Mesendoderm (in vitro differentiated cells): ENCODE data around the gene OVOL1.

Experiments
- DNase-seq: peaks from one replicate; pipeline ENCODE4 v3.0.0; 2013
- H2AK5ac ChIP-seq: 2 replicates; pipeline ENCODE4 v1.6.1; 2013; ENCODE audit warnings: low read length, inconsistent platforms
- H2BK120ac ChIP-seq: 2 replicates; pipeline ENCODE4 v1.6.1; 2013; ENCODE audit warnings: low read depth, mild to moderate bottlenecking, low read length, moderate library complexity, mixed read lengths
- H2BK15ac ChIP-seq: replicated peaks from 2 replicates; pipeline ENCODE4 v1.6.1; 2013; ENCODE audit warnings: low read depth, mild to moderate bottlenecking, moderate library complexity
- H2BK5ac ChIP-seq: 2 replicates; pipeline ENCODE4 v1.6.1; 2013; ENCODE audit warnings: low read length, inconsistent platforms
- H3K18ac ChIP-seq: 2 replicates; pipeline ENCODE4 v1.6.1; 2013; ENCODE audit warnings: mild to moderate bottlenecking, low read length, mixed read lengths
- H3K23ac ChIP-seq: one replicate; pipeline ENCODE4 v1.6.1; 2013; ENCODE audit warnings: low read length
- H3K27ac ChIP-seq: 2 replicates; pipeline ENCODE4 v1.5.1; 2013; ENCODE audit warnings: low read depth, mild to moderate bottlenecking, inconsistent platforms, low read length, moderate library complexity
- H3K27me3 ChIP-seq: 2 replicates; pipeline ENCODE4 v1.6.1; 2013; ENCODE audit warnings: low read length, control low read depth, mild to moderate bottlenecking, inconsistent platforms; ENCODE audit not compliant: insufficient read depth, poor library complexity
- H3K36me3 ChIP-seq: 2 replicates; pipeline ENCODE4 v1.6.1; 2013; ENCODE audit warnings: low read length, inconsistent platforms; ENCODE audit not compliant: control insufficient read depth, insufficient read depth
- H3K4ac ChIP-seq: one replicate; pipeline ENCODE4 v1.6.1; 2013; ENCODE audit warnings: low read depth, mild to moderate bottlenecking, low read length, moderate library complexity
- H3K4me1 ChIP-seq: 2 replicates; pipeline ENCODE4 v1.6.1; 2013; ENCODE audit warnings: low read depth, low read length, inconsistent platforms; ENCODE audit not compliant: control insufficient read depth
- H3K4me2 ChIP-seq: 2 replicates; pipeline ENCODE4 v1.6.1; 2013; ENCODE audit warnings: low read length
- H3K4me3 ChIP-seq: 2 replicates; pipeline ENCODE4 v1.5.1; 2013; ENCODE audit warnings: mild to moderate bottlenecking, low read length
- H3K56ac ChIP-seq: one replicate; pipeline ENCODE4 v1.6.1; 2013; ENCODE audit warnings: low read length
- H3K79me1 ChIP-seq: 2 replicates; pipeline ENCODE4 v1.6.1; 2013; ENCODE audit warnings: low read length, inconsistent platforms
- H3K79me2 ChIP-seq: 2 replicates; pipeline ENCODE4 v1.6.1; 2013; ENCODE audit warnings: mild to moderate bottlenecking, low read length; ENCODE audit not compliant: control insufficient read depth, insufficient read depth
- H3K9ac ChIP-seq: 2 replicates; pipeline ENCODE4 v1.6.1; 2013; ENCODE audit warnings: low read length, inconsistent platforms
- H4K5ac ChIP-seq: one replicate; pipeline ENCODE4 v1.6.1; 2013; ENCODE audit warnings: low read length
- H4K8ac ChIP-seq: one replicate; pipeline ENCODE4 v1.6.1; 2013; ENCODE audit warnings: low read depth, mild to moderate bottlenecking, control low read depth, low read length, moderate library complexity
- WGBS: extraction: QIAGEN DNeasy Blood & Tissue Kit; methylation state at CpG from one replicate; pipeline ENCODE4 v1.1.7; 2013; ENCODE audit warnings: low lambda C conversion rate, missing lambda C conversion rate; ENCODE audit not compliant: insufficient coverage; ENCODE audit errors: extremely low coverage; 5-methylcytosine and 5-hydroxymethylcytosine counted together

The OVOL1 gene

DNA sequence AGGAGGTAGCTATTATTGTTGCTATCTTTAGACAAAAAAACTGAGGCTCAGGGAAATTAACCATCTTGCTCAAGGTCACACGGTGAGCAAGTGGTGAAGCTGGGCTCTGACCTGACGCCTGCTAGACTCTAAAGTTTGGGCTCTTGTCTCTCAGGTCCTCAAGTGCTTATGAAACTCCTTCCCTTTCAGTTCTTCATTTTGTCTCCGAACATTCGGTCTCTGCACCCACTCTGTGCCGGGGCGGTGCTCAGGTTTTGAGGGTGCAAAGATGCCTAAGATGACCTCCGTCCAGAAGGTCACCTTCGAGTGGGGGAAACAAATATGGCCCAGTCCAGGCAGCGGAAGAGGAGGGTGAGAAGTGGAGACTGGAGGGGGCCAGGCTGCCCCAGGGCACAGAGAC is 16.0 kb downstream of the OVOL1 start:
- Histone ChIP-seq H2AK5ac (no peak overlapping the region), H4K8ac (no peak overlapping the region), H3K27ac (no peak overlapping the region), H3K27me3 (no peaks in the 10 kb centered on the region), H3K18ac (no peak overlapping the region), H3K9ac (no peak overlapping the region), H3K79me2 (no peaks in the 10 kb centered on the region), H2BK120ac (no peak overlapping the region), H3K4me1 (no peaks in the 10 kb centered on the region), H2BK5ac (no peak overlapping the region), H3K79me1 (no peaks in the 10 kb centered on the region), H2BK15ac (no peak overlapping the region), H3K36me3 (no peaks in the 10 kb centered on the region), H3K4ac (no peak overlapping the region), H3K4me2 (no peak overlapping the region), H3K23ac (no peak overlapping the region), H3K4me3 (no peak overlapping the region), H3K56ac (no peak overlapping the region), H4K5ac (no peak overlapping the region)
- no CpG with 5 or more reads among the region's 9 CpGs for WGBS
- DNase-seq: no peak

DNA sequence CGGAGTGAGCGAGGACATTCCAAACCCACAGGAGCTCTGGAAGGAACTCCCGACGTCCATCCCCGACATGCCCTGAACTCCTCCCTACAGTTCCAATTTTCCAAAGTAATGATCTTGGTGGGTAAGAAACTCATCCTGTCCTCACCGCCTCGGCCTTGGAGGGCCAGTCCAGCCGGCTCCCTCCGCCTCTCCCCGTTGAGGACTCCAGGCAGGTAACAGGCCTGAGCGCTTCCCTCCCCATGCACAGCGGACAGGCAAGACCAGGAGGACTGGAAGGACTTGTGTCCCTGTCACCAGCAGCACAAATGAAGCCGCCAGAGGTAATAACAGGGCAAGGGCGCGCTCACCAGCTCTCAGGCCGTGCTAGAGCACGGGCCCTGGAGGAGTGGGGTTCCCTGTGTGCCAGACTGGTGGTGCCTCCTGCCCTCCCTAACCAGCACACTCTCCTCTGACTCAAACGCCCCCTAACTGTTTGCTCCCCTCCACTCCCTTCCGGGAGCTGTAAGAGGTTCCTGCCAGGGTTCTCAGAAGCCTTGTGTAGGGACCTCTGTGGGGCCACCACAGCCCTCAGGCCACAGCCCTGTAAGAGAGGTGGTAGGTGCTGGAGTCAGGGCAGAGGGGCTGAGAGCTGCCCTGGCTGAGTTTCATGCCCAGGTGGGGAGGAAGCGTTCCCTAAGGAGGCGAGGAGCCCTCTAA is 17.1 kb downstream of the OVOL1 start:
- no peak overlapping the region for H4K5ac ChIP-seq
- no peak overlapping the region for H3K18ac ChIP-seq
- no peak overlapping the region for H2BK15ac ChIP-seq
- H3K4me2 ChIP-seq: no peak overlapping the region
- no peak overlapping the region for H2BK5ac ChIP-seq
- no peak overlapping the region for H4K8ac ChIP-seq
- no peaks in the 10 kb centered on the region for H3K79me1 ChIP-seq
- no peaks in the 10 kb centered on the region for H3K27me3 ChIP-seq
- H3K56ac ChIP-seq: no peak overlapping the region
- WGBS: no CpG with 5 or more reads among the region's 21 CpGs
- H3K79me2 ChIP-seq: no peaks in the 10 kb centered on the region
- no peak overlapping the region for H3K9ac ChIP-seq
- no peak overlapping the region for H3K4ac ChIP-seq
- DNase-seq: no peak
- no peak overlapping the region for H3K27ac ChIP-seq
- no peak overlapping the region for H3K23ac ChIP-seq
- H2AK5ac ChIP-seq: no peak overlapping the region
- no peak overlapping the region for H2BK120ac ChIP-seq
- H3K36me3 ChIP-seq: no peaks in the 10 kb centered on the region
- H3K4me1 ChIP-seq: no peaks in the 10 kb centered on the region
- H3K4me3 ChIP-seq: no peak overlapping the region

DNA sequence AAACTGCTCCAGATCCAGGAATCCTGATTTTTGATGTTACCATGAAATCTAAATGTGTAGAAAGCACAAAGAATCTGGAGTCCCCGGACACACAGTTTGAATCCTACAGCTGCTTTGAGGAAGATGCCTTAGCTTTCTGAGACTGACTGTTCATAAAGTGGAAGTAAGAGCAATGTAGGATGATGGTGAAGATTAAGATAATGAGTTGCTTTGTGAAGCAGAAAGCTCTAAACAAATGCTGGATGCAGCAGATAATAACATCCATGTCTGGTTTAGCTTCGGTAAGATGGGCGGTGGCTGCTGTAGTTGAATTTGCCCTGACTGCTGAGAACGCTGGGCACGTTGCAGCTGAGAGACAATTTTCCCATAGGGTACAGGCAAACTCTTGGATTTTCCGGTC is 20.1 kb downstream of the OVOL1 start:
- Histone ChIP-seq H3K4ac (no peak overlapping the region), H2BK5ac (no peak overlapping the region), H3K36me3 (no peaks in the 10 kb centered on the region), H4K8ac (no peak overlapping the region), H3K9ac (no peak overlapping the region), H2BK15ac (no peak overlapping the region), H3K4me3 (no peak overlapping the region), H2BK120ac (no peak overlapping the region), H3K56ac (no peak overlapping the region), H3K4me2 (no peak overlapping the region), H3K23ac (no peak overlapping the region), H4K5ac (no peak overlapping the region), H3K27me3 (no peaks in the 10 kb centered on the region), H2AK5ac (no peak overlapping the region), H3K79me1 (no peaks in the 10 kb centered on the region), H3K4me1 (no peaks in the 10 kb centered on the region), H3K27ac (no peak overlapping the region), H3K79me2 (no peaks in the 10 kb centered on the region), H3K18ac (no peak overlapping the region)
- WGBS: no CpG with 5 or more reads among the region's 6 CpGs
- no peak for DNase-seq

DNA sequence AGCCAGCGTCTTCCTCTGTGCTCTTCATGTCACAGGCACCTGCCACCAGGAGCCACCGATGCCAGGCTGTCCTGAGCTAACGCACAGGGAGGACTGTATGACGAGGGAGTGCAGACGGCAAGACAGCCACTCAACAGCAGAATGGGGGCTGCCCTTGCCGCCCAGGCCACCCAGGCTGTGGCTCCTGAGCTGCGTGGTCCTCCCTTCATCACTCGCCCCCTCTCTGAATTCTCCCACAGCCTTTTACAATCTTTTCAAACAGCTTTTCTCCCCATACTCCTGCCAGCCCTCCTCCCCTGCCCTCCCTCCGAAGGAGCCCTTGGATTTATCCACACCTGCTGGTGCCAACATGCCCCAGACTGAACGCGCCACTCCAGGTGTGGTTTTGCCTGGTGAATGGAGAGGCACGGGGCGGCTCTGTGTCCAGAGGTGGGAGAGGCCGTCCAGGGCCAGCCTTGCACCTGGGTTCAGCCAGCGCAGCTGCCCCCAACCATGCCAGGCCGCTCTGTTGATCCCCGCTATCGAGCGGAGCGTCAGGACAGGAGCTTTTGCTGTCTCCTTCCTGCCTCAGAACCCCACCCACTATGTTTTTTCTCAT is 22.0 kb downstream of the OVOL1 start:
- no peaks in the 10 kb centered on the region for H3K79me2 ChIP-seq
- no peaks in the 10 kb centered on the region for H3K36me3 ChIP-seq
- no peak overlapping the region for H2BK120ac ChIP-seq
- DNase-seq: no peak
- no CpG with 5 or more reads among the region's 20 CpGs for WGBS
- H3K4me1 ChIP-seq: no peaks in the 10 kb centered on the region
- no peak overlapping the region for H3K9ac ChIP-seq
- H3K27me3 ChIP-seq: no peaks in the 10 kb centered on the region
- H2AK5ac ChIP-seq: no peak overlapping the region
- no peak overlapping the region for H4K8ac ChIP-seq
- H2BK15ac ChIP-seq: no peak overlapping the region
- H4K5ac ChIP-seq: no peak overlapping the region
- H2BK5ac ChIP-seq: no peak overlapping the region
- H3K4me3 ChIP-seq: no peak overlapping the region
- H3K79me1 ChIP-seq: no peaks in the 10 kb centered on the region
- no peak overlapping the region for H3K4ac ChIP-seq
- H3K18ac ChIP-seq: no peak overlapping the region
- no peak overlapping the region for H3K56ac ChIP-seq
- no peak overlapping the region for H3K4me2 ChIP-seq
- no peak overlapping the region for H3K23ac ChIP-seq
- no peak overlapping the region for H3K27ac ChIP-seq

DNA sequence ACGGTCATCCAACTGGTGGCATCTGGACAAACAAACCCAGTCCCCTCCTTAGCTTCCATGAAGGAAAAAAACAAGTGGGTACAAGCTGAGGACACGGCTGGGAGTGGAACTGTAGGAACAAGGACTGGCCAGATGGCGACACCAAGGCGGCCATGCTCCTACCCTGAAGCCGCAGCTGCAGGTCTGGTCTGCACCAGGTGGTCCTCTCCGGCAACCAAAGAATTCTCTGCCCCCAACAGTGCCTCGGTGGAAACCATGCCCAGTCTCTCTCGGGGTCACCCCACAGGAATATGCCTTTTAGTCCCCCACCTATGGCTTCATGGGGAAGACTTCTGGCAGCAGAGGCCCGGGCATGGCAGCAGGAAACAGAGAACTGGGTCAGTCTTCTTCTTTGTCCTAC is 22.6 kb downstream of the OVOL1 start:
- H3K18ac ChIP-seq: no peak overlapping the region
- no peak overlapping the region for H4K8ac ChIP-seq
- no CpG with 5 or more reads among the region's 9 CpGs for WGBS
- no peak overlapping the region for H3K4me3 ChIP-seq
- no peak overlapping the region for H2BK120ac ChIP-seq
- no peak overlapping the region for H2BK5ac ChIP-seq
- no peak overlapping the region for H3K9ac ChIP-seq
- H3K4me2 ChIP-seq: no peak overlapping the region
- no peak overlapping the region for H3K27ac ChIP-seq
- H3K27me3 ChIP-seq: no peaks in the 10 kb centered on the region
- H3K36me3 ChIP-seq: no peaks in the 10 kb centered on the region
- H3K79me2 ChIP-seq: no peaks in the 10 kb centered on the region
- H3K56ac ChIP-seq: no peak overlapping the region
- no peak for DNase-seq
- H3K23ac ChIP-seq: no peak overlapping the region
- H3K4ac ChIP-seq: no peak overlapping the region
- no peak overlapping the region for H2AK5ac ChIP-seq
- no peaks in the 10 kb centered on the region for H3K4me1 ChIP-seq
- no peak overlapping the region for H4K5ac ChIP-seq
- H3K79me1 ChIP-seq: no peaks in the 10 kb centered on the region
- no peak overlapping the region for H2BK15ac ChIP-seq
